HG02763 (cell line): ENCODE measurements around the gene DPPA4.

ENCODE experiments used
- ATAC-seq: cut with Tn5 transposase; IDR thresholded peaks from one replicate; pipeline ENCODE4 v1.9.1; 2021; ENCODE audit warnings: mild to moderate bottlenecking, moderate library complexity; ENCODE audit not compliant: unreplicated experiment

Gene DPPA4

DNA sequence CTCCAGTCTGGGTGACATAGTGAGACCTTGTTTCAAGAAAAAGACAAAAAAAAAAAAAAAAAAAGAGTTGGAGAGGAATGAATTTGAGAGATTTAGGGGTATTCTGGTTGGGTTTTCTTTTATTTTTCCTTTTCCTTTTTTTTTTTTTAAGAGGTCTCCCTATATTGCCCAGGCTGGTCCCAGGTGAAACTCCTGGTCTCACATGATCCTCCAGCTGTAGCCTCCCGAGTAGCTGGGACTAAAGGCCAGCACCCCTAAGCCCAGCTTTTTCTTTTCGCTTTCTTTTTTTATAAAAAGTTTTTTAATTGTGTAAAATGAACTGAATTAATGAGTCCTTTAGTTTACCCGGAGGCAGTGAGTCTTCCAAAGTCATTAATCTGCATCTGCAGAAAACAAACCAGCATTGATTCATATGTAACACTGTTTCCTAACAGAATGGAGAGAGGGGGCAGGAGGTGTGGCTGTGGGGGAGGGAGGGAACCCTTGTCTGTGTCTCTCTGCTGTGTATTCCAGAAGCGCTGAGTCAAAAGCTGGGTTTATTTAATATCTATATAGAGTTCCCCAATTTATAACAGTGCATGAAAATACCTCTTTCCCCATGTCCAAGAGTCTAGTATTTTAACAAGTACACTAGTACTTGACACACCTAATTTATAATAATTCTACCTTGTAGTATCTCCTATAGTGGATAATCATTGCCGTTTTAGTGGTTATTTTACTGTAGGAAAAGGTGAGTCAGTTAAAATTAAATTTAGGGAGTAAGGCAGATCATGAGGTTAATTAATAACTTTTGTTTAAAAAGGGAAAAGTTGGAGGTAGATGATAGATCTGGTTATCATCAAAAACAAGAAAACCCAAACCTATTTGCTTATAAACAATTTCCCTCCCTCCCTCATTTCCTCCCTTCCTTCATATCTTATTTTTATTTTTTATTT is 2.6 kb upstream of the DPPA4 start:
- no peak for ATAC-seq

DNA sequence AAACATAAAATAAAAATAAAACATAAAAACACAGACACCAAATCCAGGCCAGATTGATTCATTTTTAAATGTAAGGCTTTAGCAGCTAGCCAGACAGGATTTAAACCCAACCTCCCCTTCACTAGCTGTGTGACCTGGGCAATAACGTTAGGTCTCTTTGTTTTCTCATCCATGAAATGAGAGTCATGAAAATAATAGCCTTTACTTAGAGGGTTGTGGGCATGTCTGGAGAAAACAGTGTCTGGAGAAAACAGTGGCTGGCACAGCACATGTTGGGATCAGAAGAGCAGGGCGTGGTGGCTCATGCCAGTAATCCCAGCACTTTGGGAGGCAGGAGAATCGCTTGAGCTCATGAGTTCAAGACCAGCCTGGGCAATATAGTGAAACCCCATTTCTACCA is 1.9 kb upstream of the DPPA4 start:
- no peak for ATAC-seq

- ATAC-seq: no peak
Observed at GRCh38 chr3:109338322-109338721, 976 bp upstream of the DPPA4 start.

DNA sequence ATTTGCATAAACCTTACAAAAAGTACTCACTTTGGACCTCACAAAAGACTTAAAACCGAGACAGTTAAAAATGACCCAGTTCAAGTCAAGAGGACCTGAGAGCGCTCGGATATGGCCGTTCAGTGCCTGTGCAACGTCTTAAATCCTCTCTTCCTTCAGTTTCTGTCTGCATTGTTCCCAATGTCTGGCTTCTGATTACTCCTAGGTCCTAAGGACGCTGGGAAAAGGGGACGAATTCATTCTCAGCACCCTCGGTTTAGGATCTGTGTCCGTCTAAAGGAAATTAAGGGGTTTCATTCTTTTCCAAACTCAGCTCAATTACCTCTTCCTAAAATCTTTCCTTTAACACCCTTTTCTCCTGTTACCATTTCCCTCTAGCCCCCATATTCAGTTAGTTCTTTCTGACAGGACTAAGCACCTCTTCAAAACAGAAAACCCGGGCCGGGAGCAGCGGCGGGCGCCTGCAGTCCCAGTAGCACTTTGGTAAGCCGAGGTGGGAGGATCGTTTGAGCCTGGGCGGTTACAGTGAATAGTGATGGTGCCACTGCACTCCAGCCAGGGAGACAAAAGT is 970 bp downstream of the DPPA4 start:
- ATAC-seq: no peak

- ATAC-seq: no peak
Observed at GRCh38 chr3:109334572-109334971, 2.8 kb downstream of the DPPA4 start.

DNA sequence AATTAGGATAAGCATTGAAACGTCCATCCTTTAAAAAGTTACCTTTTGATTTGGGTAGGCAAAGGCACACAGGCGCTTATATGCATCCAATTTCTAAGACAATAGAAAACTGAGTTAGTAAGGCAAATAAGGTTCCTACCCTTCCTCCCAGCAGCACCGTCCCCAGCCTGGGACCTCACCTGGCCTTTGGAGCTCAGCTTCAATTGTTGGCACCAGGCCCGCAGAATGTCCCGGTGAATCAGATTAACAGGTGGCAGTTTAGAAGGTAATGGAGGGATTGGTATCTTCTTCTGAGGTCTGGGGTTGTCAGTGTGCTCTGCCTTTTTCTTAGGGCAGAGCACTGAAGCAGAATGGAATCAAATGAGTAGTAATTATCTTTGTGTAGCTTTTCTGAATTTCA is 5.7 kb downstream of the DPPA4 start:
- ATAC-seq: no peak

DNA sequence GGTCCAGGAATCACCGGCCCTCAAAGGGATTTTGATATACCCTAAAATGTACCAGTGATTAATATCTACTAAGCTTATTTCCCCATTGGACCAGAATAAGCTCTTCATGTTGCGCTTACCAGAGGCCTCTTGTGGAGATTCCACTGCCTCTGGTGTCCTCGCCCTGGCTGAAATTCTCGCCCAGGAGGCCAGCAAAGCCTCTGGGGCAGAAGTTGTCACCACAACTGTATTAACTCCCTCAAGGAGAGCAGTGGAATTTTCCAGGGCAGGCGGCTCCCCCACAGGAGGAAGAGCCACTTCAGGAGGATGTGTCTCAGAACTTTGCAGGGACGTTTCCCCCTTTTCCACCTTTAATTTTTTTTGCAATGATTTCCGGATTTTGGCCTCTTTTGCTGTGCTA is 6.9 kb downstream of the DPPA4 start:
- no peak for ATAC-seq

GRCh38 chr3:109328202-109328601 is 9.1 kb downstream of the DPPA4 start:
- no peak for ATAC-seq

DNA sequence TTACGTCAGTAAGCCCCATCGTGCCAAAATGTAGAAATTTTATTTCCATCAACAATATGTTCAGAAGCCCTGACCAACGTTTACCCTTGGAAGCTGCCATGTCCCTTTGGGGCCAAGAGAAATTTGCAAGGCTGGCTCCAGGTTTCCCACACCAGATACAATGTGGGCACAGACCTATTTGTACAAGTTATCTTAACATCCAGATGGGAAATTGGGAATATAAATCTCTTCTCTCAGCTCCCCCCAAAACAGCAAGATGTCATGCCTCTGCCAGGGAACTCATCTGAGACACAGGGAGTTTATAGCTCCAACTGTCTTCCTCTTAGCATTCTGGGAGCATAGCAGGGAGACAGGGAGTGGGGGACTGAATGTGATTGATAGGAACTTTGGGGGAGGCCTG is 11.7 kb downstream of the DPPA4 start:
- ATAC-seq: no peak

DNA sequence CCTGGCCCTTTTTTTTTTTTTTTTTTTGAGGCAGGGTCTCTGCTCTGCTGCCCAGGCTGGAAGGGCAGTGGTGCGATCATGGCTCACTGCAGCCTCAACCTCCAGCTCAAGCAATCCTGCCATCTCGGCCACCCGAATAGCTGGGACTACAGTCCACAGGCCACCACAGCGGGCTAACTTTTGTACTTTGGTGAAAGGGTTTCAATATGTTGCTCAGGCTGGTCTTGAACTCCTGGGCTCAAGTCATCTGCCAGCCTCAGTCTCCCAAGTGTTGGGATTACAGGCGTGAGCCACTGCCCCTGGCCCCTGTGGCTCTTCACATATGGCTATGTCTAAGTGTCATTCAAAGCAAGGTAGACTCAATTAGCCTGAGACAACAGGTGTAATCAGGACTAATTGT is 12.2 kb downstream of the DPPA4 start:
- no peak for ATAC-seq

DNA sequence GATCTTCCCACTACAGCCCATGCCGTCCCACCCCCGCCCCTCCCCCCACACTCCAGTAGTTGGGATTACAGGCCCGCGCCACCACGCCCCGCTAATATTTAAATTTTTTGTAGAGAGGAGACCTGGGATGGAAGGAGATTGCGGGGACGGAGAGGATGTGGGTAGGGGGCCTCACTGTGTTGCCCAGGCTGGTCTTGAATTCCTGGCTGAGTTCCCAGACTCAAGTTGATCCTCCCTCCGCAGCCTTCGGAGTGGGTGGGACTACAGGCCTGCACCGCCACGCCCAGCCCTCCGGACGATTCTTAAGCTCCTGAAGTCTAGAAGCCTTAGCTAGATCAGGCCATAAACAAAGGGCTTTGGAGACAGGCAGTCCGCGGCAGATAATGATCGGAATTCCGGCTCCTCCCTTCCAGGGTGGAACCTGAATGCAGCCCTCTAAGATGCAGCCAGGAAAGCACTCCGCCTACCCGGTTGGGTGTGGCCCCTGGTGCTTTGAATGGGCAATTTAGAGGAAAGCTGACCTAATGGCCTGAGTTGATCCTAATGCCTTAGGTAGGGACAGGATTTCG is 21.1 kb downstream of the DPPA4 start, which contains the start of gene DPPA2:
TSS of gene DPPA2 (minus strand) at position 356 of the 569 bp plus-strand sequence. CDS start 1,975 bp downstream, outside the sequence.
- no peak for ATAC-seq

- no peak for ATAC-seq
Observed at GRCh38 chr3:109313061-109313460, 24.3 kb downstream of the DPPA4 start.

- ATAC-seq: no peak
Observed at GRCh38 chr3:109297496-109297895, 39.9 kb downstream of the DPPA4 start.

DNA sequence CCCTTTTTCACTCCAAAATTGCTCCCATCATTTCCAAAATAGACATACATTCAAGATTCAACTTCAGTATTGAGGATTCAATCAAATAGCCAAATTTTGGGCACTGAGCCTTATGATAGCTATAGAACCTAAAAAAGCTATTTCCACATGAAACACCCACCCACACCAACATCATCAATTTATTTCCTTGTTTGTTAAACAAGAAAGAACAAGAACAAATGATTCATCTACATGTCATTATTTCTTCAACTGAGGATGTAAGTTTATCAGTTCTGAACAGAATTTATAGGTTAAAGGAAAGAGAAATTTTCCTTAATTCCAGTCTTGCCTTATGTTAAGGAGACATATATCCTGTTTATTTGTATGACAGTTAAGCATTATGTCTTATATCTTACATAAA is 53.3 kb downstream of the DPPA4 start:
- no peak for ATAC-seq

DNA sequence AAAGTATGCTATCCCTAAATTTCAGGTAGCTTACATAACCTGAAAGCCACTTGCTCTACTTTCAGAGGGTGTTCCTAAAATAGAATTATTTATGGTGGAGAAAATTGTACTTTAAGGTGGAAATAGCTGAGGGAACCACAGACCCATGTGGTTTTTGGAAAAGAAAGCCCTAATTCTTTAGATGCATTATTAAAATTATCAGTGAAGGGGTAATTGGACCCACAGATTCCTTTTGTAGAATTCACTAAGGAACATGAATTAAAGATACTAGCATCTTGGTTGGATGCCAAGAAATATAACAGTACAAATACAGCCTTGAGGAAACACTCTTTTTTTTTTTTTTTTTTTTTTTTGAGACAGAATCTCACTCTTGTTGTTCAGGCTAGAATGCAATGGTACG is 58.8 kb downstream of the DPPA4 start:
- ATAC-seq: no peak

DNA sequence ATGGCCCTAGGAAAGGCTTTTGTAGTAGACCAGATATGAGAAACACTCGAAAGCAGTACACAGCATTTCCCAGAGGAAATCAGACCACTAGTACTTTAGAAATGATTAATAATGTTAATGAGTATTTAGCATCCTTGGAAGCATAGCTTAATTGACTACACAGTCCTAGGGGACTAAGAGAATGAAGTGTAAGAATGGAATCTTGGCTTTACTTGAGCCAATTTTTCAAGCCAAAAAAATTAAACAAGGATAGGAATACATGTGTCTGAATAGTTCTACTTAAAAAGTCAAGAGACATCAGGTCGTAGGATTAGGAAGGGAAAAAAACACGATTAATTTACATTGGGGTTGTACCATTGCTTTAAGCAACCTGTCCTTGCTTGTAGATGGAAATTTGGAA is 59.2 kb downstream of the DPPA4 start:
- ATAC-seq: no peak
